ENCODE data around the gene EEF1AKMT2. TPM values are rescaled to one million over a fixed set of nuclear protein-coding genes. Genes with fewer than 3 reads are reported as not detected.
A peak's percentile ranks its signal among the peaks of the same experiment; 100 is the strongest.

Gene EEF1AKMT2
- total RNA-seq, 1 experiment from 2014 or later, result 39.8 TPM

GRCh38 chr10:124722798-124723783 lies 68.6 kb downstream of the EEF1AKMT2 start:
- DNase-seq (ENCODE audit: low spot score), result no peak

GRCh38 chr10:124721330-124722045 lies 70.2 kb downstream of the EEF1AKMT2 start:
- DNase-seq (ENCODE audit: low spot score), result no peak

GRCh38 chr10:124719213-124719851 lies 72.4 kb downstream of the EEF1AKMT2 start:
- peak; percentile 71 for DNase-seq (ENCODE audit: low spot score)

GRCh38 chr10:124717911-124718741 lies 73.6 kb downstream of the EEF1AKMT2 start:
- DNase-seq (ENCODE audit: low spot score), result peak; percentile 22

GRCh38 chr10:124717041-124717757 lies 74.5 kb downstream of the EEF1AKMT2 start:
- DNase-seq (ENCODE audit: low spot score), result no peak

- no peak for DNase-seq (ENCODE audit: low spot score)
These were observed 75.3 kb downstream of the EEF1AKMT2 start for GRCh38 chr10:124716369-124716768.

GRCh38 chr10:124715439-124715838 lies 76.2 kb downstream of the EEF1AKMT2 start:
- DNase-seq (ENCODE audit: low spot score), result no peak

GRCh38 chr10:124713679-124714255 lies 77.9 kb downstream of the EEF1AKMT2 start:
- DNase-seq (ENCODE audit: low spot score), result no peak

- DNase-seq (ENCODE audit: low spot score), result no peak
These were observed 78.8 kb downstream of the EEF1AKMT2 start for GRCh38 chr10:124712704-124713407.

- no peak for DNase-seq (ENCODE audit: low spot score)
These were observed 80.5 kb downstream of the EEF1AKMT2 start for GRCh38 chr10:124711145-124711544.

GRCh38 chr10:124710266-124710881 lies 81.3 kb downstream of the EEF1AKMT2 start:
- no peak for DNase-seq (ENCODE audit: low spot score)

GRCh38 chr10:124709861-124710260 lies 81.8 kb downstream of the EEF1AKMT2 start:
- DNase-seq (ENCODE audit: low spot score), result no peak

GRCh38 chr10:124708922-124709520 lies 82.7 kb downstream of the EEF1AKMT2 start:
- DNase-seq (ENCODE audit: low spot score), result no peak

GRCh38 chr10:124708246-124708779 lies 83.4 kb downstream of the EEF1AKMT2 start:
- DNase-seq (ENCODE audit: low spot score), result no peak
